Breast epithelium (tissue), 4 donors: ENCODE data around the gene ZPR1. TPM values are rescaled to one million over a fixed set of nuclear protein-coding genes. Genes with fewer than 3 reads are reported as not detected.

ENCODE experiments used
- DNase-seq, 2 donors: peaks; one replicate each; pipeline ENCODE4 v3.0.0-alpha.2; 2019; ENCODE audit warnings: low spot score in 2 of 2
- H3K27ac ChIP-seq, 2 donors: fragments of 200-600 bp; sonication (generic) in 1 of 2; one replicate each; pipeline ENCODE4 v1.5.1; 2016 to 2019; ENCODE audit warnings: mild to moderate bottlenecking in 1 of 2
- H3K27me3 ChIP-seq, 2 donors: fragments of 200-600 bp; sonication (generic) in 1 of 2; one replicate each; pipeline versions ENCODE4 v1.5.1 to v1.6.0; 2017 to 2019; ENCODE audit warnings: control low read depth in 1 of 2, mild to moderate bottlenecking in 1 of 2
- H3K36me3 ChIP-seq: fragments of 200-600 bp; one replicate; pipeline ENCODE4 v1.5.1; 2019
- H3K4me1 ChIP-seq, 2 donors: fragments of 200-600 bp; sonication (generic); one replicate each; pipeline ENCODE4 v1.5.1; 2016 to 2019; ENCODE audit warnings: control low read depth in 1 of 2
- H3K4me3 ChIP-seq, 3 donors: fragments of 200-600 bp; sonication (generic); 1 replicate in 2 of 3; 2 replicates in 1 of 3; pipeline ENCODE4 v1.5.1; 2016 to 2019; ENCODE audit warnings: mild to moderate bottlenecking in 3 of 3, moderate library complexity in 2 of 3
- H3K9me3 ChIP-seq, 2 donors: fragments of 200-600 bp; sonication (generic) in 1 of 2; one replicate each; pipeline ENCODE4 v1.5.1; 2016 to 2019; ENCODE audit warnings: control low read depth in 1 of 2
- POLR2A ChIP-seq: fragments of 450-650 bp; IDR thresholded peaks from one replicate; pipeline ENCODE4 v1.6.1; 2016; ENCODE audit warnings: antibody characterized with exemption, mild to moderate bottlenecking, moderate library complexity
- POLR2AphosphoS5 ChIP-seq, 3 donors: sonication (generic); formaldehyde crosslinking; IDR thresholded peaks; one replicate each; pipeline ENCODE4 v1.6.1; 2017; ENCODE audit warnings: antibody characterized with exemption in 3 of 3
- intact Hi-C: fragments of 100-400 bp; cut with DNase I; formaldehyde crosslinking; loops from one replicate; pipeline ENCODE4 v1.15.1; 2023; ENCODE audit warnings: low total_unique reads
- total RNA-seq, 3 donors: library from RNA; depleted of rRNA; stranded (reverse); fragments of >200 nt; gene quantifications; one replicate each; pipeline ENCODE4 v1.1.0, GENCODE V29; 2016
- TF ChIP-seq, protein P1 (sequence below), 3 donors: fragments of 450-650 bp; IDR thresholded peaks; one replicate each; pipeline ENCODE4 v1.5.1; 2016 to 2017; ENCODE audit warnings: antibody characterized with exemption in 3 of 3, mild to moderate bottlenecking in 3 of 3, moderate library complexity in 3 of 3

The ZPR1 gene
- total RNA-seq, 3 donors from 2014 or later: 29.4 to 38.7 (median 34.7) TPM

GRCh38 chr11:116833816-116834534, 46.2 kb upstream of the ZPR1 start:
- no peaks in the 10 kb centered on the region for H3K27me3 ChIP-seq
- no peak overlapping the region for H3K27ac ChIP-seq
- H3K36me3 ChIP-seq: no peaks in the 10 kb centered on the region
- H3K4me1 ChIP-seq: no peaks in the 10 kb centered on the region
- no peak for DNase-seq
- no peak overlapping the region for H3K4me3 ChIP-seq
- no peaks in the 10 kb centered on the region for H3K9me3 ChIP-seq
- intact Hi-C loops: no loop called here
- no peak for TF ChIP-seq POLR2A
- TF ChIP-seq, protein P1, sequence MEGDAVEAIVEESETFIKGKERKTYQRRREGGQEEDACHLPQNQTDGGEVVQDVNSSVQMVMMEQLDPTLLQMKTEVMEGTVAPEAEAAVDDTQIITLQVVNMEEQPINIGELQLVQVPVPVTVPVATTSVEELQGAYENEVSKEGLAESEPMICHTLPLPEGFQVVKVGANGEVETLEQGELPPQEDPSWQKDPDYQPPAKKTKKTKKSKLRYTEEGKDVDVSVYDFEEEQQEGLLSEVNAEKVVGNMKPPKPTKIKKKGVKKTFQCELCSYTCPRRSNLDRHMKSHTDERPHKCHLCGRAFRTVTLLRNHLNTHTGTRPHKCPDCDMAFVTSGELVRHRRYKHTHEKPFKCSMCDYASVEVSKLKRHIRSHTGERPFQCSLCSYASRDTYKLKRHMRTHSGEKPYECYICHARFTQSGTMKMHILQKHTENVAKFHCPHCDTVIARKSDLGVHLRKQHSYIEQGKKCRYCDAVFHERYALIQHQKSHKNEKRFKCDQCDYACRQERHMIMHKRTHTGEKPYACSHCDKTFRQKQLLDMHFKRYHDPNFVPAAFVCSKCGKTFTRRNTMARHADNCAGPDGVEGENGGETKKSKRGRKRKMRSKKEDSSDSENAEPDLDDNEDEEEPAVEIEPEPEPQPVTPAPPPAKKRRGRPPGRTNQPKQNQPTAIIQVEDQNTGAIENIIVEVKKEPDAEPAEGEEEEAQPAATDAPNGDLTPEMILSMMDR (IDR thresholded peaks at IDR 0.05): no peak
- no peak for TF ChIP-seq POLR2AphosphoS5 (IDR thresholded peaks at IDR 0.05)

DNA sequence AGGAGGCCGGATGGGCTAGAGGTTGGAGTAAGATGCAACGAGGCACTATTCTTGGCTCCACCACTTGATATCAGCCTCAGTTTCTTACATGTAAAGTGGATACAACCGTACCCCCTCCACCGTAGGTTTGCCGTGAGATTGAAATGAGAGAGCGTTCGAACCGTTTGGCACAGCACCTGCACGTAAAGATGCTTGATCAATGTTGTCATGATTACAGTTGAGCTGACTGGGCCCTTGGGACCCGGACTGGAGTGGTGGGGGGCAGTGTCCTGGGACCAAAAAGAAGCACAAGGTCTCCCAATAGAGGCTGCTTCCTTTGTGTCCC, 45.6 kb upstream of the ZPR1 start:
- Histone ChIP-seq H3K36me3 (no peaks in the 10 kb centered on the region), H3K4me1 (no peaks in the 10 kb centered on the region), H3K27ac (no peak overlapping the region), H3K9me3 (no peaks in the 10 kb centered on the region), H3K4me3 (no peak overlapping the region), H3K27me3 (no peaks in the 10 kb centered on the region)
- intact Hi-C loops: no loop called here
- no peak for TF ChIP-seq POLR2AphosphoS5 (IDR thresholded peaks at IDR 0.05)
- no peak for TF ChIP-seq POLR2A
- TF ChIP-seq, protein P1 (IDR thresholded peaks at IDR 0.05): no peak
- no peak for DNase-seq

- Histone ChIP-seq H3K27me3 (no peaks in the 10 kb centered on the region), H3K9me3 (no peaks in the 10 kb centered on the region), H3K27ac (no peak overlapping the region), H3K36me3 (no peaks in the 10 kb centered on the region), H3K4me3 (no peak overlapping the region), H3K4me1 (no peaks in the 10 kb centered on the region)
- TF ChIP-seq POLR2A (no peak), POLR2AphosphoS5 (IDR thresholded peaks at IDR 0.05) (no peak)
- TF ChIP-seq, protein P1 (IDR thresholded peaks at IDR 0.05): no peak
- no peak for DNase-seq
- intact Hi-C loops: no loop called here
Observed at GRCh38 chr11:116832350-116833290, 44.8 kb upstream of the ZPR1 start.

DNA sequence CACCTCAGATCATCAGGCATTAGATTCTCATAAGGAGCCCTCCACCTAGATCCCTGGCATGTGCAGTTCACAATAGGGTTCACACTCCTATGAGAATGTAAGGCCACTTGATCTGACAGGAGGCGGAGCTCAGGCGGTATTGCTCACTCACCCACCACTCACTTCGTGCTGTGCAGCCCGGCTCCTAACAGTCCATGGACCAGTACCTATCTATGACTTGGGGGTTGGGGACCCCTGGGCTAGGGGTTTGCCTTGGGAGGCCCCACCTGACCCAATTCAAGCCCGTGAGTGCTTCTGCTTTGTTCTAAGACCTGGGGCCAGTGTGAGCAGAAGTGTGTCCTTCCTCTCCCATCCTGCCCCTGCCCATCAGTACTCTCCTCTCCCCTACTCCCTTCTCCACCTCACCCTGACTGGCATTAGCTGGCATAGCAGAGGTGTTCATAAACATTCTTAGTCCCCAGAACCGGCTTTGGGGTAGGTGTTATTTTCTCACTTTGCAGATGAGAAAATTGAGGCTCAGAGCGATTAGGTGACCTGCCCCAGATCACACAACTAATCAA, 44.0 kb upstream of the ZPR1 start:
- Histone ChIP-seq H3K4me3 (no peak overlapping the region), H3K36me3 (no peaks in the 10 kb centered on the region), H3K4me1 (no peaks in the 10 kb centered on the region), H3K27me3 (no peaks in the 10 kb centered on the region), H3K27ac (no peak overlapping the region), H3K9me3 (no peaks in the 10 kb centered on the region)
- no peak for TF ChIP-seq POLR2AphosphoS5 (IDR thresholded peaks at IDR 0.05)
- TF ChIP-seq POLR2A: no peak
- TF ChIP-seq, protein P1 (IDR thresholded peaks at IDR 0.05): no peak
- intact Hi-C loops: no loop called here
- DNase-seq: no peak
